ENCODE data around the gene TNFRSF18.
A peak's percentile ranks its signal among the peaks of the same experiment; 100 is the strongest.

Gene TNFRSF18

DNA sequence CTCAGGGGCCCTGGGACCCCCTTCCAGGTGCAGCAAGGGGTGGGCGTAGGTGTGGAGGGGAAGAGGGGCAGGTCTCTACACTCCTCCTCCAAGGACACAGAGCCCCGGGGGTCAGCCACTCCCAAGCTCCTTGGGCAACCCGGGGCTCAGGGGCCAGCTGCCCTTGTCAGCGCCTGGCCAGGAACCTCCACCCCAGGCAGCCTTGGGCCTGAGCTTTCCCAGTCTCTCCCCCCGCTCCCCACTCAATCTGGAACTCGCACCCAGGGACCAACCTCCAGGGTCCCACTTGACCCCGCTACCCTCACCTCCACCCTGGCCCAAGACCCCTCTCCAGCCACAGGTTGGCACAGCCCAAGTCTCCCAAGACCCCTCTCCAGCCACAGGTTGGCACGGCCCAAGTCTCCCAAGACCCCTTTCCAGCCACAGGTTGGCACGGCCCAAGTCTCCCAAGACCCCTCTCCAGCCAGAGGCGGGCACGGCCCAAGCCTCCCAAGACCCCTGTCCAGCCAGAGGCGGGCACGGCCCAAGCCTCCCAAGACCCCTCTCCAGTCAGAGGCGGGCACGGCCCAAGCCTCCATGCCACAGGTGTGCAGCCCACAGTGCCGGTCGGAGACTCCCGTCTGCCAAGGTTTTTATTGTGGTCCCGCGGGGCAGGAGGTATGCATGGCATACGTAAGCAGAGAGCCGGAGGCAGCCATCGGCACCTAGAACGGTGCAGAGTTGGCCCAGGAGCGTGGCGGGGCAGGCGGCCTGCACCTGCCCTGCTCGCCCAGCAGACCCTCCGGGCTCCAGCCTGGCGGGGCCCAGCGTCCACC, 4.5 kb upstream of the TNFRSF18 start:
- DNase-seq = no peak

GRCh38 chr1:1208713-1209433, 2.5 kb upstream of the TNFRSF18 start:
- DNase-seq = no peak

DNA sequence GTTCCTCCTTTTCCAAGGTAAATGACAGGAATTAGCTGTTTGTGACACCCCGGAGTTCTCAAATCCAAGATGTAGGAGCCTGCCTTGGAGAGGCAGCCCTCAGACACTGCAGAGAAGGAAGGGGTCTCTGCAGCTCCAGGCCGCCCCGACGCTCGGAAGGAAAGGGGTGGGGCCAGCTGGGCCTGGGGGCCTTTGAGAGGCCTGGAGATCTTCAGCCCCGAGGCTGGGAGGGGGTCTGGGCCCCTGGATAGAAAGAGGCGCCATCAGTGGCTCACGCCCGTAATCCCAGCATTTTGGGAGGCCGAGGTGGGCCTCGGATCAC, 1.1 kb upstream of the TNFRSF18 start:
- DNase-seq = no peak

DNA sequence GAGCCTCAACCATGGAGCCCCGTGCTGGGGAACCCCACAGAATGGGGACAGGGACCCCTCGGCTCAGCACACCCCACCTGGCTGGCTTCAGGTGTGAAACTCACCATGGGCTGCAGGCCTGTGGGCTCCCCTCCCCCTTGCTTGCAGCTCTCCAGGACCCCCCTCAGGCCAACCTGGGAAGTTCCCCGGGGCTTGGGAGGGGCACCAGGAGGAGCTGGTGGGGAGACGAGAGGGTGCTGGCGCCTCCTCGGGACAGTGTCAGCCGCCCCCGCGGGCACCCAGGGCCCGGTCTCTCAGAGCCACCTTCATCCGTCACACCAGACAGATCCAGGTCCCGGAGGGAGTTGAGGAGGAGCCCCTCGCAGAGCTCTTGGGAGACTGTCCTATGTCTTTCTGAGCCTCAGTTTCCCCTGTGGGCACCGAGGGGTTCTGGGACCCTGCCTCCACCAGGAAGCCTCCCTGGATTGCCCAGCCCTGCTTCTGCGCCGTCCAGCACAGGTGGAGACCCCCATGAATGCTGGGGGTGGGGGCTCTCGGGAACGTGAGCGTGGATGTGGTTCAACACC, 657 bp upstream of the TNFRSF18 start:
- DNase-seq = no peak

DNA sequence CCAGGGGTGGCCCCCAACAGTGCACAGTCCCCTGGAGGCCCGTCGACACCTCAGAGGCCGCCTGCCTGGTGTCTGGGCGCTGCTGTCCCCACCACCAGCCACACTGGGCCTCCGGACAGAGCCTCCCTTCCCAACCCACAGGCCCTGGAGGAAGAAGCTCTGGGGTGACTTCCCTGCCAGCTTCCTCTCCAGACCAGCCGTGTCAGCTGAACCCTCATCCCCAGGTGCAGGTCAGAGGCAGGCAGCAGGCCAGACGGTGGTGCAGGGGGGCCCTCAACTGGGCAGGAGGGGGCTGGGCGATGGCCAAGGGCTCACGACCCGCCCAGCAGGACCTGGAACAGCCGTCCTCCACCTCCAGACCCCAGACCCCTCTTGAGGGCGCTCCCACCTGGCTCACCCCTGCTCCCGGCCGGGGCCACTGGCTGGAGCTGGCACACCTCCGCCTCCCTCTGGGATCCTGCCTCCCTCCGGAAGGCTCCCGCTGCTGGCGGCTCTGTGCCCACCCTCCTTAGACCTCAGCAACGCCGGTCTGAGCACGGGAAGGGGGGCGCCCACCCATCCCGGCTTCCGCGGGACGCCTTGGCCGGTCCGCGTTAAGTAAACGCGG, 520 bp downstream of the TNFRSF18 start:
- no peak for DNase-seq

- DNase-seq = no peak
Observed at GRCh38 chr1:1204998-1205768, 1.2 kb downstream of the TNFRSF18 start.

DNA sequence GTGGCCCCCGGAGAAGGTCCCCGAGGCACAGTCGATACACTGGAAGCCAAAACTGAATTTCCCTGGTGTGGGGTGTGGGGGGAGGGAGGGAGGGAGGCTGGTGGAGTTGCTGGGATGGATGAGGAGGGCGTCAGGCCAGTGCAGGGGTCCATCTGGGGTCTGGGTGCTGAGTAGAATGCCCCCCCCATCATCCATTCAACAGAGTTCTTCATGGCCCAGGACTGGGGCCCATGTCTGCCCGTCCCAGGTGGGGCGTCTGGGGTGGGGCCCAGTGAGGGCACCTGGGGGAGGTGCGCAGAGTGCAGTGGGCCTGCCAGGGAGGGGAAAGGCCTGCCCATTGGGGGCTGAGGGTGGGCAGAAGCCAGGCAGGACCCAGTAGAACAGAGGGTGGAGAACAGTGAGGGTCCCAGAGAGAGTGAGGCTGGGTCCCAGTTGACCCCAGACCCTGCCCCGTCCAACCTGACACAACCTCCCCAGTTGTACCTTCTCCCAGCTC, 1.9 kb downstream of the TNFRSF18 start:
- DNase-seq = no peak

DNA sequence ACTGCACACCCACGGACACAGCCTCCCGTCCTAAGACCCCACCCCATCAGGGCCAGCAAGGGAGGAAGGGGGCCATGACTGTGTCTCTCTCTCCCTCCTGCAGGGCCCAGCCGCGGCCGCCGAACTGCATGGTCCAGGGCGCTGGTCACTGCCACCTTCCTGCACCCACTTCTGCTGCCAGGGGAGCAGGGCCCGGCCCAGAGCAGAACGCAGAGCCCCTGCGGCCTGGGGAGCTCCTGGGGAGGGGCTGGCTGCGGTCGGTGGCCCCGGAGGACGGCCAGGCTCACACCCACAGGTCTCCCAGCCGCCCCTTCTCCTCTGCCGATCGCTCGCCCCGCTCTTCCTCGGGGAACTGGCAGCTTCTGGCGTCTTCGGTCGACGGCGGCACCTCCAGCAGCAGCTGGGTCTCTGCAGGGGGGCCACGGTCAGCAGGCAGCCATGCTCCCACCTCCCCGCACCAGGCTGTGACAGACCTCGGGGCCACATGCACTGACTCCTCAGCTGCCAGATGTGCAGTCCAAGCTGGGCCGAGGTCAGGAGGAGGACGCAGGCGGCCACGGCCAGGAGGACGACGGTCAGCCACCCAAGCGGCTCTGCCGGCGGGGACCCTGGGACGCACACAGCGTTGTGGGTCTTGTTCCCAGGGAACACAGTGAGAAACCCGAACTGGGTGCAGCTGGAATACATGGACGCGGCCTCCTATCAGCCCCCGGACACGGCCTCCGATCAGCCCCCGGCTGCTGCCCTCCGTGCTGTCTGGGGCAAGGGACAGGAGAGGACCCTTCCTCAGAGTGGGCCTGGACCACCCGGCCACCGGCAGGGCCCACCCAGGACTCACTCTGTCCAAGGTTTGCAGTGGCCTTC, 2.6 kb downstream of the TNFRSF18 start:
- no peak for DNase-seq

DNA sequence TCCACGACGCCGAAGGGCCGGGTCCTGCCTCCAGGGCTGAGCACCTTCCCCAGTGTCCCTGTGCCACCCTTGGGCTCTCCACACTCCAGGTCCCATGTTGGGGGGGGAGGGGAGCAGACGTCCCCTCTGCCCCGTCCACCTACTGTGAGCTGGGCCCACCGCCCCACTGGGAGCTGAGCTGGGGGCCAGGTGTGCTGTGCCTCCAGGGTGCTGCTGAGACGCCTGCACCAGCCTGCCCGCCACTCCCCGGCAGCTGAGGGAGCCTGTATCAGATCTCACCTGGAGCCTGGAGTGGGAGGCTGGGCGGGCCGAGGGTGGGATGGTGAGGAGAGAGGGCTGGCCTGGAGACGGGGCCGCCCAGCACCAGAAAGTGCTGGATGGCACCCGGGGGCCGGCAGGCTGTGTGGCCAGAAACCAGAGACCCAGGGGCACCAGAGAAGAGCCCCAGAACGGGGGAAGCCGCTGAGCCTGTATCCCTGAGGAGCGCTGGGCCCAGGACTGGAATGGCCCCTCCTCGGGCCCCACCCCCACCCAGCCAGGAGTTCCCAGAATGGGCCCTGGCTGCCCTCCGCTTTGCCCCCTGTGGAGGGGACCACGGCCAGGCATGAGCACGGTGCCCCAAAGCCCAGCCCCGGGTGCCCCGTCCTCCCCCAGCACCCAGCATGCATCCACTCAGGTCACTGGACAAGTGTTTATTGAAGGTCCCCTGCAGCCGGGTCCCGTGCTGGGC, 3.4 kb downstream of the TNFRSF18 start:
- DNase-seq = no peak

- peak; percentile 80 for DNase-seq
Observed at GRCh38 chr1:1200876-1201810, 5.2 kb downstream of the TNFRSF18 start.

DNA sequence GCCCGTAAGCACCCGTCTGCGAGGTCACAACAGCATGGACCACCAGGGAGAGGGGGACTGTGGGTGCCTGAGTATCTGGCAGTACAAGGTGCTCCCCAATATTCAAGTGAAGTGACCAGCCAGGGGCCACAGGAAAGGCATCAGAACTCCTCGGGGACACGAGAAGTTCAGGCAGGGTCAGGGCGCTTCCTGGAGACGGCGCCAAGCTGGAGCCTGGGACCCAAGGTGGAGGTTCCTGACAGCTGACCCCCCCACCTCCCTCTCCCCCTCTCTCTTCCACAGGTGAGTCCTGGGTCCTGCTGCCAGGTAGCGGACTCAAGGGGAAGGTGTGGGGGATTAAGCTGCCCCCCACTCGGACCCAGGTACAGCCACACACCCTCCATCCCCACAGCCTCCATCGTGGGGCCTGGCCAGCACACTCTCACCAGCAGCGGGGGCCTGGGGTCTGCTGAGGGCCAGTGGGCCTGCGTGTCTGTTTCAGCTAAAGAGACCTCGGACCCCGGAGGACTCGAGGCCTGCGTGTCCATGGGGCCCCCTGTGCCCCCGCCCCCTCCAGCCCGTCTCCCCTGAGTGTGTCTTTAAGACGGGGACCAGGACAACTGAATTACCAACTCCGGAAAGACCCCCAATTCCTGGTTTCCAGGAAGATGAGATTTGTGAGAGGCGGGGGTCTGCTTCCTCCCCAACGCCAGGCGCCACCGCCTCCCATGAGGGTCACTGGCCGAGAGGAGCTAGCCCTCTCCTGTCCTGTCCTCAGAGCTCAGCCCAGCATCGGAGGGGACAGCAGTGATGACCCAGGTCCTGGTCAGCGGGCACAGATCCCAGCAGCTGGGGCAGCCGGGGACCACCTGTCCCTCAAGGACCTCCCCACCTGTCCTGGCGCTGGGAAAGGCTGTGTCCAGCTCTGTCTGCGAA, 6.2 kb downstream of the TNFRSF18 start:
- no peak for DNase-seq

GRCh38 chr1:1199141-1199960, 7.0 kb downstream of the TNFRSF18 start:
- no peak for DNase-seq

DNA sequence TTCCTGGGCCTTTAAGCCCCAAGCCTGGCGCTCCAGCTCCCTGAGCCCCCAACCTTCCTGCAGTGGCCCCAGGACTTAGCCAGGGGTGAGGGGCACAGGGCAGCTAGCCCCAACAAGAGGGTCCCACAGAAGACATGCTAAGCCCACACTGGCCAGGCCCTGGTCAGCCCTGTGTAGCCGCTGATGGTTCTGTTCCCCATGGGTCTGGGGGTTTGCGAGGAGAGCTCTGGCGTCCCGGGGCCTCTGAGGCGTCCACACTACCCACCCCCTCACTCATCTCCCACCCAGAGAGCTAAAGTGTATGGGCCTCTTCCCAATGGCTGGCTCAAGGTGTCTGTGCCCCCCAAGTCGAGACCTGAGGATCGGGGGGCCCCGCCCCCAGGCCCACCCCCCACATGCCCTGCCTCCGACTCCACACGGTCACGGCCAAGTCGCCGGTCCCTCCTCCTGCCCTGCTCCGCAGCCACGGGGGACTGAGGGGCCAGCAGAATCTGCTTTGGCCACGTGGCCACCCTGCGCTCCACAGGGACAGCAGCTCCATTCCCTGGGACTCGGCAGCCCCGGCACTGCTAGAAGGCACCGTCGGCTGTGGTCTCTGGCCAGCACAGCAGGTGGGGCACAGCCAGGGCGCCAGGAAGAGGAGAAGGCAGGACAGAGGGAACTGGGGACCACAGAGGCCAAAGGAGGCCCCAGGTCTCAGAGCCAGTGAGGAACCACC, 7.8 kb downstream of the TNFRSF18 start:
- DNase-seq = no peak

GRCh38 chr1:1197551-1198422, 8.6 kb downstream of the TNFRSF18 start:
- DNase-seq = no peak

DNA sequence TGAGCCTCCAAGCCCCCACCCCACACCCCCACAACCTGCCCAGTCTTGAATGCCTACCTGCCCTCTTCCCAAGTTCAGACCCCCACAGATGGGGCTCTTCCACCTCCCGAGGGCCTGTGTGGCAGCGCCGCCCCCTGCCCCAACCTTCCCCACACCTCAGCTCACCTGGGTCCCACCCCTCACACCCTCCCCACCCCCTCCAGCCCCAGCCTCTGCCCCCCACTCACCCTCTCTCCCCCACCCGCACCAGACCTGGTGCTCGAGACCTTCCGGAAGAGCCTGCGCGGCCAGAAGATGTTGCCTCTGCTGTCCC, 9.2 kb downstream of the TNFRSF18 start:
- no peak for DNase-seq

Data from effector CD8-positive, alpha-beta T cell (primary cell).